GM21737 (cell line): ENCODE measurements around the gene OSBPL10.
A peak's percentile ranks its signal among the peaks of the same experiment; 100 is the strongest.

ENCODE experiments used
- ATAC-seq: cut with Tn5 transposase; IDR thresholded peaks from one replicate; pipeline ENCODE4 v1.9.1; 2021; ENCODE audit warnings: mild to moderate bottlenecking, moderate library complexity; ENCODE audit not compliant: unreplicated experiment

Gene OSBPL10

GRCh38 chr3:31929826-31930502 is 51.1 kb downstream of the OSBPL10 start:
- ATAC-seq = no peak

DNA sequence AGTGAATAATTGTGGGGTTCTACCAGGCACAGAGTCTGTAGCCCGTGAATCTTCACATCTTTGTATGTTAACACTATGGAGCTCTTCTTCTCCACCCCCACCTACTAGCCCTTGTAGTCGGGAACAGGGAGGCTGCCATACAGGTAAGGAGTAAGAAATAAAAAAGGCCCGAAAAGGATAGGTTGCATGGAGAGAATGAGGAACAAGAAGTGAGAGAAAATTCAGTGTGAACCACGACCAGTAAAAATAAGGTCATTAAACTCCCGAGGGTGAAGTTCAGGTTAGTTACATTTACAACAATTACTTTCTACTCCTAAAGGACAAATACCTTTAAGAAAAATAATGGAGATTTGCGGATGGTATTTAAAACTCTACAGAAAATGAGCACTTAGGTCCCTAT is 53.3 kb downstream of the OSBPL10 start:
- ATAC-seq = no peak

DNA sequence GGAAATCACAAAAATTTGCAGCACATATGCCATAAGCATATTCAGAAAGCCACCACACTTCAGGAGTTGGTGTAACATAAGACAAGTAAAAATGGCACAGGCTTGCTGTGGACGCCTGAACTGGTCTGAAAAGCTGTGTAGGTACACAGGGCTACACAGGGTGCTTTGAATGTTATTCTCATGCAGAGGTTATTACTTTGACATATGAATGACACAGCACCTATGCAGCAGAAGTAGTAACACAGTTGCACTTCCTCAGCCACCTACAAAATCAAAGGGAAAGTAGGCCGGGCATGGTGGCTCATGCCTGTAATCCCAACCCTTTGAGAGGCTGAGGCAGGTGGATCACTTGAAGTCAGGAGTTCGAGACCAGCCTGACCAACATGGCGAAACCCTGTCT is 54.5 kb downstream of the OSBPL10 start:
- ATAC-seq = no peak

- ATAC-seq = no peak
Measured at GRCh38 chr3:31925271-31925630, 55.8 kb downstream of the OSBPL10 start.

GRCh38 chr3:31924610-31925270 is 56.3 kb downstream of the OSBPL10 start:
- no peak for ATAC-seq

DNA sequence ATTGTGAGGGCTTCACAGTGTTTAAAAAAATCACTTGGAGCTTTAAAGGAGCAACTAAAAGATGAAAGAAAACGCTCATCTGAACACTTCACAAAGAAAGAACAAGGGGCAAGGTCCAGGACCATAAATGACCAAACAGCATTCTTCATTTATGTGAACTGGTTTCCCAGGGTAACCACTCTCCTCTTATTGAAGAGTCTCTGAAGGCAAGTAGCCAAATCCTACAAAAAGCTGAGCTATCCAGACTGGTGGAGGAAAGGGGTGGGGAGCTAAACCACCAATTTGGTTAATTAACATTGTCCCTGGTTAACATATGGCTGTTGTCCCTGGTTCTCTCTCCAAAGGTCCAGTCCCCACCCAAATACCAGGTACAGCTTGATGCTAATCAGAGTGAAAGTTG is 58.1 kb downstream of the OSBPL10 start:
- ATAC-seq = no peak

- no peak for ATAC-seq
Measured at GRCh38 chr3:31921837-31922236, 59.2 kb downstream of the OSBPL10 start.

GRCh38 chr3:31920310-31920709 is 60.8 kb downstream of the OSBPL10 start:
- ATAC-seq = no peak

DNA sequence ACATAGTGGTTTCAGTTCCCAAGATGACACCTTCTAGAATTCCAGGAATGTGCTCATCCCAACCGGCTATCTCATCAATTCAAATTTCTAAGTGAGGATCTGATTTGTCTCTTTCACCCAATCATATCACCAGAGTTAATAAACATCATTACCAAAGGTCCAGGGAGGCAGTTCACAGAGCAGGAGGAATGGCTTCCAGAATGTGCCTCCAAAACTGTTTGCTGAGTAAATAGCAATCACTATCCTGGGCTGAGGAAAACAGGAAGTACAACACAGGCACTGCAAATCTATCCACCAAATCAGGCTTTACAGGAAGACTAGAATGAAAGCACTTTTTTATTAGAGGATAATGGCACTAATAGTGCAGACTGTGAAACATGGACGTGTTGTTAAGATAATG is 61.5 kb downstream of the OSBPL10 start:
- ATAC-seq = no peak

DNA sequence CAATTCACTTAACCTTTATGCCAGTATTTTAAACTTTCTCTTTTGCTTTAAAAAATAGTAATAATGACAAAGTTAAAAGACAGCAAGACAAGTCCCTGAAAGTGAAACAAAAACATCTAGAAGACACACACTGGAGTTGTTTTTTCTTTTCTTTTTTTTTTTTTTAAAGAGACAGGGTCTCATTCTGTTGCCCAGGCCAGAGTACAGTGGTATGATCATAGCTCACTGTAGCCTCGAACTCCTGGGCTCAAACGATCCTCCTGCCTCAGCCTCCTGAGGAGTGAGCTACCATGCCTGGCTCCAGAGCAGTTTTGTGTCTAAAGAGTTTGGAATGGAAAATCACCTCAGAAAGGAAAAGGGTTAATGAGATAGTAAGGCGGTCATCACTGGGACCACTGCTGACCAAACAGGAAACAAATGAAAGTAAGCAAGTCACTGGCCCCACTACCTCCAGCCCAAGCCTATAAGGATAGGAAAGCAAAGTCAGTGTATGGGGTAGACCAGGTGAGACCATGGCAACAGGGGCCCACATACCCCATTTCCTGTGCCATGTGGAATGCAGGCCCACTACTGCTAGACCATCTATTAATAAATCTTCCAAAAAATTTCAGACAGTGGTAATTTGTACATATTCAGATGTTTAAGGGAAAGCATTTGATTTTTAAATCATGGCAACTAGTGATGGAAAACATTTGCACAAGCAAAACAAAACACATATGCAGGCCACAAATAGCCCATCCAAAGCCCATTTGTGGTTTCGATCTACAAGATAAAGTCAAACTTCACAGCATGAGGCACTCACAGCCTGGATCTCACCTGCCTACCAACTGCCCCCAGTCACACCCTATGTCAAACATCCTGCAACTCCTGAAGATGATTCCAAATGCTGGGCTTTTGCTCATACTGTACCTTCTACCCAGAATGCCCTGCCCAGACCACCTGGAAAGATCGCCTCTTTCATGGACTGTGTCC is 62.6 kb downstream of the OSBPL10 start:
- ATAC-seq = peak; percentile 57

GRCh38 chr3:31917303-31918005 is 63.6 kb downstream of the OSBPL10 start:
- peak; percentile 84 for ATAC-seq

- no peak for ATAC-seq
Measured at GRCh38 chr3:31911643-31912042, 69.4 kb downstream of the OSBPL10 start.

DNA sequence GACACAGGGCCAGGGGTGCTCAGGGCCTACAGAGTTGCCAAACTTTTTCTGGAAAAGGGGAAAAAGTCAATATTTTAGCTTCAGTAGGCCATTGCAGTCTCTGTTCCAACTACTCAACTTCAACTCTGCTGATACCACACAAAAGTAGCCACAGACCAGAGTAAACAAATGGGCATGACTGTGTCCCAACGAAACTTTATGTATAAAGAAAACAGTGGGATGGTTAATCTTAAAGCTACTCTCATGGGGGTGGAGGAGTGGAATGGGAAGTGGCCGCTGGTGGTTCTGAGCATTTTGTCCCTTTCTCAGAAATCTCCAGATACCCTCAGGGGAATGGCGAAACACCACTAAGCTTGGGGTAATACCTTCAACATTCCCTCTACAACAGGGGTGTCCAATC is 69.9 kb downstream of the OSBPL10 start:
- ATAC-seq = no peak

GRCh38 chr3:31909455-31909854 is 71.6 kb downstream of the OSBPL10 start:
- no peak for ATAC-seq

DNA sequence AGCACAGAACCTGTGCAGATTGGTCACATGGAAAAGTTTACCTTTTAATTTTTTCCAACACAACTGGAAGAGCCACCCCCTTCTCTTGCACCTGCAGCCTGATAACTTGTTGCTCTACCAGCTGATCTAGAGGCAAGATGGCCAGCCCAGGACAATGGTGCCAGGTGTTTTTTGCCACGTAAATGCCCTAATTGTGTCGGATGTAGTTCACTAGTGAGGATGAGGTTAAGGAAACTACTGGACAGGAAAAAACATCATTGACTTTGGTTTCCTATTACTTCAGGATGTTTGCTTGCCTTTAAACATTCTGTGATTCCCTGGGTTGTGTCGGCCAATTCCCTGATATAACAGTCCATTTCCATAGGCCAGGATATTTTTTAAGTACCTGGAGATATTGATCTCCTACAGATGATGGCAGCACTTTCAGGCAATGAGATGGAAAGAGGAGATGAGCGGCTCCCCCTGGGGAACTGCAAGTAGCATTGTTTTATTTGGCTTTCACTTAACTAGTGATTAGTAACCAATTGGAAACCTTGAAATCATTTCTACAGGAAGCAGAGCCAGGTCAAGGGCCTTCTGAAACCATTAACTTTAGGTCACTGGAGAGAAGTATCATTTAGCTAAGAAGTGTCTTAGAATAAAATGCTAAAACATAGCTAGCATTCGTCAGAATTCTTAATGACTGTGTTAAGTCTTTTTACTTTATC is 72.5 kb downstream of the OSBPL10 start:
- ATAC-seq = peak; percentile 79

- no peak for ATAC-seq
Measured at GRCh38 chr3:31906182-31906581, 74.9 kb downstream of the OSBPL10 start.

DNA sequence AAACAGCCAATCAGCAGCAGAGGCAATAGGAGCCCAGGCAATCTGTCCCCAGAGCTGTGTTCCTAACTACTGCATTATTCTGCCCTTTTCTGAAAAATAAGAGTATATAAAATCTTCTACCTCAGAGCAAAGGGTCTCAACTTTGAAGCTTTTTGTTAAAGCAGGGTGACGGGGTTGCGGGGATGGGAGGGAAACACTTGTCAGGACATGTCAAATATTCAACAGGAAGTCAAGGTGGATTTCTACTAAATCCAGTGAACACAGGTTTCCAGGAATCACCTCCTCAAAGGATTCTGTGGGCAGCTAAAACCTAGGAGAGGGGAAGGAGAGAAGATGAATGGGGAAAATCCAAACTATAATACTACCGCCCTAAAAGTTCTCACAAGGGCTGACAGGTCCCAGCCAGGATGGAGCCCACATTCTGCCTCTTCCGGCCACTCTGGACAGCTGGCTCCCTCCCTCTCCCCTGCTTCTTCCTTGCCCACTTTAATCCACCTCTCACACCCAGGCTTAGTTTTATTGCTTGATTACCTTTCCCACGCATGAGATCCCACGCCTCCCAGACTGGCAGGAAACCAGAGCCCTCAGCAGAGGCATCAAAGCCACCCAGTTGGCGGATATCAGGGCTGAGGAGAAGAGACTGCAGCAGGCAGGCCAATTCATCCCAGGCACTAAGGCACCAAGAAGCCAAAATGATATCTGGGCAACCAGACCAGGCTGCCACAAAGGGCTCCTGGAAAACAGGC is 77.2 kb downstream of the OSBPL10 start:
- ATAC-seq = no peak

DNA sequence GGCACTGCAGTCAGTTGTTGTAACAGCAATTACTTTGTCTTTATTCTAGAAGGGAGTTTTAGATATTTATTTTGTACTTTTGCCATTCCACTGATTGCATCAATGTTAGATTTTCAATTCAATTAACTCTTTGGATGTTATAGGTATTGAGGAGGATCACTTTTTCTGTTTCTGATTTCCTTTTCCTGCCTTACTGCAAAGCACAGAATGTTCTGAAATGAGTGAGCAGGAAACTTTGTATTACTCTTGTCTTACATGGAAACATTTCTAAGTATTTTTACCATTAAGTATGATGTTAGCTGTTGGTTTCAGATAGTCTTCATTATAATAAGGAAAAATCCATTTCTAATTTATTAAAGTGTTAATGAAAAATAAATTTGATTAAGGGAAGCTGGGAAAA is 80.5 kb downstream of the OSBPL10 start:
- no peak for ATAC-seq

DNA sequence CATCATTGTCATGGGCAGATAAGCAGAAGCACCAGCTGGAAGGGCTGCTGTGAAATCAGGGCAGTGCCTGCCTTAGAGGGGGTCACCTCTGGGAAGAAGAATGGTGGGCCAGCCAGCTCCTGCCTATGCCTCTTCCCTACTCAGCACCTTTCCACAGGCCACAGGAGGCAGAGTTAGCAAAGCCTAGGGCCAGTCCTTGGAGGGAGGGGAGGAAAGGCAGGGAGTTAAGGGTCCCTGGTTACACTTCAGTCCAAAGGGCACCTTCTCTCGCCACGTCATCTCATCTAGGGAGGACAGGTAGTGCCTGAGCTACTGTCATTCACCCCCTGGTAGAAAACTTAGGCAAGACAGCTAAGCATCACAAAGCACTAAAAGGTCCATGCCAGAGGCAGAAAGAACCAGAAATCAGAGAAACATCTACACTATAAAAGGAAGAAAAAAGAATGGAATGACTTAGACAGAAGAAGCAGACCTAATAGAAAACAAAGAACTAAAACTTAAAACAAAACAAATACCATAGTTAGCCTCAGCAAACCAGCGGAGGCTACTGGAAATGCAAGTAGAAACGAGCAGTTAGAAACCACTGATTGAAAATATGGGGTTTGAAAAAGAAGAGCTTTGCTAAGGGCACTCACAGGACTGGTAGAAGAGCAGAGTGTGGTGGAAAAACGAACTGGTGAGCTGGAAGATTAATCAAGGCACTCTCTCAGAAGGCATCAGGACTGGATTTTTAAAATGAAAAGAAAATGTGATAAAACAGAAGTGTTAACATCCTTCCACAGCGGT is 84.2 kb downstream of the OSBPL10 start:
- no peak for ATAC-seq
